Measurements from ENCODE around the gene OR5K4.
"Not testable (repeated sequence)": the region's sequence is repeated elsewhere in the genome, so short reads cannot be mapped to it uniquely, and the experiment has no call there.

GRCh38 chr3:98396482-98396881 is 42.8 kb downstream of the OR5K4 start:
- not testable (repeated sequence) for TF ChIP-seq ZBTB34 (CRISPR knock-in tag; IDR thresholded peaks at IDR 0.05); ZNF354B (CRISPR knock-in tag; IDR thresholded peaks at IDR 0.05); JUN (IDR thresholded peaks at IDR 0.05; ENCODE audit: borderline replicate concordance, low read depth, low read length); JUN (CRISPR knock-in tag; IDR thresholded peaks at IDR 0.05; ENCODE audit: borderline replicate concordance); POLR2AphosphoS5 (IDR thresholded peaks at IDR 0.05; ENCODE audit: control insufficient read depth, insufficient read depth, low read depth, low read length); E2F5 (CRISPR knock-in tag; IDR thresholded peaks at IDR 0.05)
- TF ChIP-seq, protein P1, sequence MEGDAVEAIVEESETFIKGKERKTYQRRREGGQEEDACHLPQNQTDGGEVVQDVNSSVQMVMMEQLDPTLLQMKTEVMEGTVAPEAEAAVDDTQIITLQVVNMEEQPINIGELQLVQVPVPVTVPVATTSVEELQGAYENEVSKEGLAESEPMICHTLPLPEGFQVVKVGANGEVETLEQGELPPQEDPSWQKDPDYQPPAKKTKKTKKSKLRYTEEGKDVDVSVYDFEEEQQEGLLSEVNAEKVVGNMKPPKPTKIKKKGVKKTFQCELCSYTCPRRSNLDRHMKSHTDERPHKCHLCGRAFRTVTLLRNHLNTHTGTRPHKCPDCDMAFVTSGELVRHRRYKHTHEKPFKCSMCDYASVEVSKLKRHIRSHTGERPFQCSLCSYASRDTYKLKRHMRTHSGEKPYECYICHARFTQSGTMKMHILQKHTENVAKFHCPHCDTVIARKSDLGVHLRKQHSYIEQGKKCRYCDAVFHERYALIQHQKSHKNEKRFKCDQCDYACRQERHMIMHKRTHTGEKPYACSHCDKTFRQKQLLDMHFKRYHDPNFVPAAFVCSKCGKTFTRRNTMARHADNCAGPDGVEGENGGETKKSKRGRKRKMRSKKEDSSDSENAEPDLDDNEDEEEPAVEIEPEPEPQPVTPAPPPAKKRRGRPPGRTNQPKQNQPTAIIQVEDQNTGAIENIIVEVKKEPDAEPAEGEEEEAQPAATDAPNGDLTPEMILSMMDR (IDR thresholded peaks at IDR 0.05 in 2 of 3, conservative IDR thresholded peaks at IDR 0.05 in 1 of 3; ENCODE audit: insufficient read depth in 2 of 3, low read depth in 1 of 3, low read length in 3 of 3), result not testable (repeated sequence)

Data from K562 (cell line).